HL-60 (cell line): ENCODE data around the gene THOC3.

Experiments used
- POLR2AphosphoS5 ChIP-seq: IDR thresholded peaks from 2 replicates; pipeline ENCODE4 v1.6.1; 2012; ENCODE audit warnings: low read depth
- TF ChIP-seq, protein P1 (sequence below): IDR thresholded peaks from one replicate; pipeline ENCODE4 v1.5.1; 2011; ENCODE audit warnings: low read length, control low read depth, inconsistent platforms; ENCODE audit not compliant: insufficient read depth

DNA sequence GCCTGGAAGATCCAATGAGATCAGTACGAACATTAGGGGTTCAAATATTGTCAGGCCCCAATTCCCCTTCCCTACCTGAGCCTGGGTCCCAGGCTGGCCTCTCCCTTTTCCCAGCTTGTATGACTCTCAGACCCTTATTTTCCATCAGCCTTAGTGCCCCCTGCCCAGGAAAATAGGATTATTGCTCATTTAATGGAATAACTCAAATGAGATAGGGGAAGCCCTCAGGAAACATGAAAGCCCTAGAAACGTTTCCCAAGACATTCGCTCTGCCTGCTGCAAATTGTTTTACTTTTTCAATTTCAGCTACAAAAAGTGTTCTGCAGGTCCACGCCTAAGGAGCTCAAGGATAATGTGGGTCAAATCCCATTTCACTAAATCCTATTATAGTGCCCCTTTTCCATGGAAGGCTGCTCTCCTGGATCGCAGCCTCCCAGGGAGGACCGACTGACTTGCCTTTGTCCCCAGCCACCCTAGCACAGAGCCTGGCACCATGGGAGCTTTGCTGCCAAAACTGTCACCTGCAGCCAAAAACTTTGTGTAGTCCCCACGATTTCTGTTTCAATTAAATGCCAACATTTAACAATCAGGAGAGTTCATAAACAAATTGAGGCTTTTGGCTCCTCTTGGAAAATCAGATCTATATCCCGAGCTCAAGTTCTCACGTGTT, 46.9 kb downstream of the THOC3 start:
- TF ChIP-seq, protein P1, sequence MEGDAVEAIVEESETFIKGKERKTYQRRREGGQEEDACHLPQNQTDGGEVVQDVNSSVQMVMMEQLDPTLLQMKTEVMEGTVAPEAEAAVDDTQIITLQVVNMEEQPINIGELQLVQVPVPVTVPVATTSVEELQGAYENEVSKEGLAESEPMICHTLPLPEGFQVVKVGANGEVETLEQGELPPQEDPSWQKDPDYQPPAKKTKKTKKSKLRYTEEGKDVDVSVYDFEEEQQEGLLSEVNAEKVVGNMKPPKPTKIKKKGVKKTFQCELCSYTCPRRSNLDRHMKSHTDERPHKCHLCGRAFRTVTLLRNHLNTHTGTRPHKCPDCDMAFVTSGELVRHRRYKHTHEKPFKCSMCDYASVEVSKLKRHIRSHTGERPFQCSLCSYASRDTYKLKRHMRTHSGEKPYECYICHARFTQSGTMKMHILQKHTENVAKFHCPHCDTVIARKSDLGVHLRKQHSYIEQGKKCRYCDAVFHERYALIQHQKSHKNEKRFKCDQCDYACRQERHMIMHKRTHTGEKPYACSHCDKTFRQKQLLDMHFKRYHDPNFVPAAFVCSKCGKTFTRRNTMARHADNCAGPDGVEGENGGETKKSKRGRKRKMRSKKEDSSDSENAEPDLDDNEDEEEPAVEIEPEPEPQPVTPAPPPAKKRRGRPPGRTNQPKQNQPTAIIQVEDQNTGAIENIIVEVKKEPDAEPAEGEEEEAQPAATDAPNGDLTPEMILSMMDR, result no peak
- TF ChIP-seq POLR2AphosphoS5, result no peak
